Epidermal melanocyte (primary cell): ENCODE measurements around the gene DLGAP1.
"Not testable (repeated sequence)": the region's sequence is repeated elsewhere in the genome, so short reads cannot be mapped to it uniquely, and the experiment has no call there.

Experiments used
- DNase-seq: peaks from one replicate; pipeline ENCODE4 v3.0.0; 2011; ENCODE audit warnings: low spot score; ENCODE audit not compliant: insufficient read length

The DLGAP1 gene

GRCh38 chr18:3665780-3666525 is 789.2 kb downstream of the DLGAP1 start:
- peak; percentile 89 for DNase-seq

DNA sequence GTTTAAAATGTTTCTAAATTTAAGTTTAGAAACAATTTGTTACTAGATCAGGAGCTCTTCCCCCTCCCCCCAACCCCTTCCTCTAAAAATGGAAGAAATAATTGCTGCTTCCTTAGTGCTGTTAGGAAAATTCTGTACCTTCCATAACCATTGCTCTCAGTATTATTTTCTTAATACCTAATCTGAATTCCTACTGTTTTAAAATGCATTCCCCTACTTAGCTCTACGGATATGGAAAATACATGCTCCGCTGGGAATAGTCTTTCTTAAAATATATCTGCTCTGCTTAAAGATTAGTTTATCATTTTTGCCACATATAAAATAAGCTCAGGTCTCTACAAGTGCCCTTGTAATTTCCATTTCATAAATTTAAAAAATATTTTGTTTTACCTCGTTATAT is 789.9 kb downstream of the DLGAP1 start:
- DNase-seq = no peak

GRCh38 chr18:3664563-3665178 is 790.4 kb downstream of the DLGAP1 start:
- DNase-seq = no peak

DNA sequence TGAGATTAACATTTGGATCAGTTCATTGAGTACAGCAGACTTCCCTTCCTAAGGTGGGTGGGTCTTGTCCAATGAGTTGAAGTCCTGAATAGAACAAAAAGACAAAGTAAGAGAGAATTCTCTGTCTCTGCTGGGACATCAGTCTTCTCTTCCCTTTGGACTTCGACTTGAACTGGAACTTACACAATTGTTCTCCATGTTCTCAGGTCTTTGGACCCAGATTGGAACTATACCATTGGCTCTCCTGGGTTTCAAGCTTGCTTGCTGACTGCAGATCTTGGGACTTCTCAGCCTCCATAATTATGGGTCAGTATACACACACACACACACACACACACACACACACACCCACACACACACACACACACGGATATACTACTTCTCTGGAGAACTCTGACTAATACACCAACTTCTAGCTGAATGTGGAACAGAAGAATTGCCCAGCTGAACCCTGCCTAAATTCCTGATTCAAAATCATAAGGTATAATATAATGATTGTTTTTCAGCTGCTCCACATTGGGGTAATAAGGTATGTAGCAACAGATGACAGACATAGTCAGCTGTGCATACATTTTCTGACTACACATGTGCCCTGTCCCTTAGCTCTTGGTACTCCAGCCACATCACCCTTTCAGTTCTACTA is 791.1 kb downstream of the DLGAP1 start:
- no peak for DNase-seq

DNA sequence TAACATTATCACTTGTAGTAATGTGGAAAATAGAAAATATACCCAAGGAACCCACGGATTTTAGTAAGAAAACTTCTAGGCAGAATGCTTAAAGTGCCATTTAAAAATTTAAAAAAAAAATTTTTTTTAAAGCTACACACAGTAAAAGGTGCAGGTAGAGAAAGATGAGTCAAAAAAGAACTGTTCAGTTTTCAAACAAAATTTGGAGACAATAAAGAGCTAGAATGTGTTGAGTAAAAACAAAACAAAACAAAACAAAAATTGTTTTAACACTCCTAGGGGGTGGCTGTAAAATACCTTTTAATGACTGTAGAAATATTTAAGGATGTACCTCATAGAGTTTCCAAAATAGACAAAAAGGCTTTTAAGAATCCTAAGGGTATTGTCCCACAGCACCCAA is 793.1 kb downstream of the DLGAP1 start:
- DNase-seq = no peak

DNA sequence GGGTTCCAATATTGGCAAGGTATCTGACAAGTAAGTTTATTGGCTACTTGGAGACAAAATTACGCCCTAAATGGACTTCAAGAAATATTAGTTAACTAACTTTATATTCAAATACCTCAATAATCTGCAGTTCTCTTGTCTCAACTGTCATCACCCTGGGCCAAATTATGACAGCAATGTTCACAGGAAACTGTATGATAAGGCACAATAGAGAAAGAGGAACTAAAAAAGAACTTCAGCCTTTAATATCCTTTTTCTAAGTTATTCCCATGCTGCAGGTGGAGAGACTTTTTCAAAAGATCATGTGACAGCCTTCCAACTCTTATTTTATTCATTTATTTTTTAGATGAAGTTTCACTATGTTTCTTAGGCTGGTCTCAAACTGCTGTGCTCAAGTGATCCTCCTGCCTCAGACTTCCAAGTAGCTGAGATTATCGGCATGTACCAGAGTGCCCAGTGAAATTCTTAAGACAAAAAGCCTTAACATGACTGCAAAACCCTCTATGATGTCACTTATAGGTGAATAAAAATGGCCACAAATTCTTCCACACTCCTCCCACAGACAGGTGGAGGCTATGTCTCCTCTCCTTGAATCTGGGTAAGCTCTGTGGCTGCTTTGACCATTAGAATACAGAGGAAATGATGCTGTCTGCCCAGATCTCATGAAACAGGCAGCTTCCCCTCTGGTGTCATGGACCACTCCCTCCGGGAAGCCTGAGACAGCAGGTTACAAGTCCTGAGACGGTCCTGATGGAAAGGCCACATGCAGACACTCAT is 794.2 kb downstream of the DLGAP1 start:
- no peak for DNase-seq

DNA sequence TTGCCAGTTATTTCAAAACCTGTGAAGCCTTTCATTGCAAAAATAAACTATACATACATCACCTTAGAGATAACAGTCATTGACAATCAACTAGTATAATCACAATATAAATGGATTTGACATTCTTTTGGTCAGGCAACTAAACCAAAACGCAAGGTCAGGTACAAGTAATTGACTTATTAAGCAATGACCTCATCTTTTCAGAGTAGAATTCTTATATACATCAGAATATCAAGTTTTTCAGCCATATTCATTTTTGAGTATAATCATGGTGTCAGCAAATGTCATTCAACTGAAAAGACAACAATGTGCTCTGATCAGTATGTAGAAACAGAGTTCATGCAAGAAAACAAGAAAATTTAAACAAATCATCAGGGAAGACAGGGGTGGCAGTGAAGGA is 796.6 kb downstream of the DLGAP1 start:
- no peak for DNase-seq

DNA sequence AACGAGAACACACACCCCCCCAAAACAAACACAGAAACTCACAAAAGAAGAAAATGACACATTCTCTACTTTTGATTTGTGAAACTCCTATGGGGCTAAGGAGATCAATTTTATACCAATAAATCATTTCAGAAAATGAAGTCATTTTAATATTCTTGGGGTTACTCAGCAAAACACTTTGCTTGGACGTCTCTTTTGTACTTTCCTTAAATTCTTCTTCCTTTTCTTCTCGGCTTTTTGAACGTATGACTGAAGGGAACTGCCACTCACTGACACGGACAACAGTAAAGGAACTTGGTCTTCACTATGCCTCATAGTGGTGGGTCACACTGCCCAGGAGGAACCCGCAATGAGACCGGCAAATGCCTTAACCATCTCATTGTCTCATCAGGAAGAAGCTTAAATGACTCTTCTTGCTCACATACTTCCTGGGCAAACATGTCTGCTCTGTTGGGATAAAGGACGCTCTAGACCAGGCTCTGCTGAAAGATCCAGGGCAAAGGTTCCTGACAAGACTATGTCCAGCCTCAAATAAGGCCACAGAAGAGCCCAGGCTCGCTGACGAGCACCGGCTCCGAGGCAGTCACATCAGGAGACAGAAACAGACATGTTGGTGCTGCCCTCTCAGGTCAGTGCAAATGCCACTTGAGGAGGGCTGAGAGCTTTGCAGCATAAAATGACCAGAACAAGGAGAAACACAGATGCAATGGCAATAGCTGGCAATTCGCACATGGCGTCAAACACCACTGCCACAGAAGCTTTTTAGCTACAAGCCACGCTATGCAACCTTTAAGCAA is 799.7 kb downstream of the DLGAP1 start:
- DNase-seq = no peak

GRCh38 chr18:3654442-3655253 is 800.5 kb downstream of the DLGAP1 start:
- DNase-seq = no peak

- no peak for DNase-seq
Measured at GRCh38 chr18:3653851-3654441, 801.2 kb downstream of the DLGAP1 start.

DNA sequence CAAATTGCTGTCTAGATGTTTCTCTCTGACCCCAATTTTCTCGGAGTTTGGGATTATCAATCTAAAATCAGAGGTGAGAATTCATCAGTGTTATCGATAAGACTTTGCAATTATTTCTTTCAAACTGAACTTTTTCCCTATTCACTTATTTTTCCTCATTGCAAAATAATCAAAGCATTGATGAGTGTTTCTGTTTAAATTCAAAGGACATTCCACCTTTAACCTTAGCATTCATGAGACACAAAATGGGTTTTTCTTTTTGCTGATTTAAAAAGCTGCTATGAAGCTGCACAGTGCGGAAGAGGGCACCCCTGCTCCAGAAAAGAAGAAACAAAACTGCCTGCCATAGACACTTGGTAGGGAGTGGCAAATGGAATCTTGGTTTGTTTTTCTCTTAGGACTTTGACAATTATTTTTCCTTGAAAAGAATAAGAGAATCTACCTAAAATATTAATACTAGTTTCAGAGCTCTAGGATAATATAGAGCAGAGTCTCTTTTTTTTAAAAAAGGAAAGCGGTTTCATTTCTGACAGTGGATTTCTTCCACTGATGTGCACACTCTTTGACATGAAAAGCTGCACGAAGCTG is 801.8 kb downstream of the DLGAP1 start:
- DNase-seq = no peak

DNA sequence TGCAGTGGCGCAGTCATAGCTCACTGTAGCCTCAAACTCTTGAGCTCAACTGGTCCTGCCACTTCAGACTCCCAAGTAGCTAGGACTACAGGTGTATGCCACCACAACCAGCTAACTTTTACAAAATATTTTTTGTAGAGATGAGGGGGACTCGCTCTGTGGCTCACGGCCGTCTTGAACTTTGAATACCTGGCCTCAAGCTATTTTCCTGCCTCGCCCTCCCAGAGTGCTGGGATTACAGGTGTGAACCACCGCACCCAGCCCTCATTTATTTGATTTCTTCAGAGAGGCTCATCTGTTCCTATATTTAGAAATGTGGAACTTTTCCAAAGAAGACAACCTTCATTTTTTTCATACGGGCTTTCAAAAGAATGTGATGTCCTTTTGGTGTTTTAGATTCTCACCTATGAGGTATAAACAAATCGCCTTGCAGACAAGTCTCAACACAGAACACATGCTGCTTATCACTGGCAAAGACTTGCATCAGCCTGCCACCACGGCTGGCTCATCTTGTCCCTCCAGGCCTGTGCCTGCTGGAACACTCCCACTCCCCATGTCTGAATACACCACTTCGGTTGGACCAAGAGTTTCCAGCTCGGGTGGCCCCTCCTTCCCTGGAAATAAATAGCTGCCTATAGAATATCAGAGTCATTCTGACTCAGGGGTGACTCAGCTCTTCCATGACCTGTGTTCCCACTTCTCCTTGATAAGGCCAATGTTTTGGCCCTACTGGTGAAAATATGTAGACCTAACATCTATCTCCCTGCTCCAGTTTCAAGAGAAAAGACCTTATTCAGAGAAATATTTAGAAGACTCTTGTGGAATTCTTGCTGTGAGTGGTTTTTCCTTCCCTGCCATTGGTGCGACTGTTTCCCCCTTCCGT is 802.5 kb downstream of the DLGAP1 start:
- peak; percentile 22 for DNase-seq

DNA sequence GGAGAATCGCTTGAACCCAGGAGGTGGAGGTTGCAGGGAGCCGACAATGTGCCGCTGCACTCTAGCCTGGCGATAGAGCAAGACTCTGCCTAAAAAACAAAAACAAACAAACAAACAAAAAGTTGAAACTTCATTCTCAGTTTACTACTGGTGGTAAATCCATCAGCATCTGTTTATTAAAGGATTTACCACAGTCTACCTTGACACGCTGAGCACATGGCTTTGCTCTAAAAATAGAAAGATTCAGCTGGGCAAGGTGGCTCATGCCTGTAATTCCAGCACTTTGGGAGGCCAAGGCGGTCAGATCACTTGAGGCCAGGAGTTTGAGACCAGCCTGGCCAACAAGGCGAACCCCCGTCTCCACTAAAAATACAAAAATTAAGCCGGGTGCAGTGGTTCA is 803.8 kb downstream of the DLGAP1 start:
- no peak for DNase-seq

GRCh38 chr18:3650521-3651042 is 804.5 kb downstream of the DLGAP1 start:
- not testable (repeated sequence) for DNase-seq

DNA sequence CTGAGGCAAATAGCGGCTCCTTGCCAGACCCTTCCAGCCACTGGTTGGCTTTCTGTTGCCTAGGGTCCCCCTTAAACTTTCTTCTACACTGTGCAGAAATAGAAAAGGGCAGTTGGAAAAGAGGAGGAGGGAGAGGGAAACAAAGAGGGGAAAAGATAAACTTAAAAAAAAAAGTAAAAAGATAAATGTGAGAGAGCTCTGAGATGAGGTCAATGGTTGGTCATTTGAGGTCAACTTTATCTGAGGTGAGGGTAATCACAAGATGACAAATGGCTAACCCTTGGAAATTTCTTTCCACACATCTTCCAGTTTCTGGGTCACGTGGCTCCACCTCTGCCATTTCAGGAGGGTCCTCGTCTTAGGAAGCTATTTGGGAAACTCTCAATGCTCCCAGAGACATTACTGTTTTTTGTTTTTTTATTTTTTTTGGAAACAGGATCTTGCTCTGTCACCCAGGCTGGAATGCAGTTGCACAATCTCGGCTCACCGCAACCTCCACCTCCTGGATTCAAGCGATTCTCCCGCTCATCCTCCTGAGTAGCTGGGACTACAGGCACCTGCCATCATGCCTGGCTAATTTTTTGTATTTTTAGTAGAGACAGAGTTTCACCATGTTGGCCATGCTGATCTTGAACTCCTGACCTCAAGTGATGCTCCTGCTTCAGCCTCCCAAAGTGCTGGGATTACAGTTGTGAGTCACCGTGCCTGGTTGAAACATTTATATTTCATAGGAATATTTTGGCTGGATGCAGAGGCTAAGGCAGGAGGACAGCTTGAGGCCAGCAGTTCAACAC is 805.3 kb downstream of the DLGAP1 start:
- no peak for DNase-seq

DNA sequence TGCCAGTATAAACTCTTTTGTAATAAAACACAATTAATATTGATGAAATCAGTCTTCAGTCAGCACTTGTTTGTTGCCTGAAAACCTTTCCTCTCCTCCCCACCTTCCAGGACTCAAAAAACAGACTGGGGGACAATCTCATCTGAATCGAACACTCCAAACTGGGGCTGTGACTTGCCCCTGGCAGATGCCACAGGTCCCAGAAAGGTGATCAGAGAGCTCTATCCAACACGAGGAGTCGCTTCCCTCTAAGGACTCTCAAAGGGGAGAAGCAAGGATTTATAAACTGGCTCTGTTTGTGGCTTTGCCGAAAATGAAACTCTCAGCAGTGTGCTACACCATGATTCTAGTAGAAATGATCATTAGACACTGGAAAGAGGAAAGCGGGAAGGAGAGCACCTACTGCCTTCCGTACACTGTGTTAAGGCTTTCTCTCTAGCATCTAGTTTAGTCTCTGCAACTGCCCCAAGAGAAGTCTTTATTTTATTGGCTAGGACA is 805.9 kb downstream of the DLGAP1 start:
- DNase-seq = no peak

GRCh38 chr18:3648641-3649040 is 806.5 kb downstream of the DLGAP1 start:
- no peak for DNase-seq
